Brain microvascular endothelial cell (primary cell): ENCODE data around the gene SLC47A2.
A peak's percentile ranks its signal among the peaks of the same experiment; 100 is the strongest.

Experiments used
- DNase-seq: peaks from one replicate; pipeline ENCODE4 v3.0.0-alpha.2; 2020
- H3K27ac ChIP-seq: fragments of 250-450 bp; sonication (Bioruptor Pico); 2 replicates; pipeline ENCODE4 v1.5.1; 2020; ENCODE audit warnings: mild to moderate bottlenecking, moderate library complexity
- H3K27me3 ChIP-seq: fragments of 250-450 bp; sonication (Bioruptor Pico); replicated peaks from 2 replicates; pipeline ENCODE4 v1.5.1; 2020; ENCODE audit warnings: mild to moderate bottlenecking
- H3K36me3 ChIP-seq: fragments of 250-450 bp; sonication (Bioruptor Pico); replicated peaks from 2 replicates; pipeline ENCODE4 v1.5.1; 2020; ENCODE audit warnings: mild to moderate bottlenecking
- H3K4me3 ChIP-seq: 2 replicates; pipeline ENCODE4 v1.5.1; 2011; ENCODE audit warnings: low read depth, mild to moderate bottlenecking, control low read depth, low read length, moderate library complexity
- in situ Hi-C: cut with HindIII; loops from 2 replicates; pipeline ENCODE4 v1.10.0; 2017; ENCODE audit warnings: low sequenced_read_pairs, low pct_ligation_motif_present
- TF ChIP-seq, protein P1 (sequence below): IDR thresholded peaks from 2 replicates; pipeline ENCODE4 v1.5.1; 2011; ENCODE audit warnings: low read depth, mild to moderate bottlenecking, moderate library complexity, low read length, control low read depth, inconsistent platforms; ENCODE audit errors: missing control alignments

Gene SLC47A2

DNA sequence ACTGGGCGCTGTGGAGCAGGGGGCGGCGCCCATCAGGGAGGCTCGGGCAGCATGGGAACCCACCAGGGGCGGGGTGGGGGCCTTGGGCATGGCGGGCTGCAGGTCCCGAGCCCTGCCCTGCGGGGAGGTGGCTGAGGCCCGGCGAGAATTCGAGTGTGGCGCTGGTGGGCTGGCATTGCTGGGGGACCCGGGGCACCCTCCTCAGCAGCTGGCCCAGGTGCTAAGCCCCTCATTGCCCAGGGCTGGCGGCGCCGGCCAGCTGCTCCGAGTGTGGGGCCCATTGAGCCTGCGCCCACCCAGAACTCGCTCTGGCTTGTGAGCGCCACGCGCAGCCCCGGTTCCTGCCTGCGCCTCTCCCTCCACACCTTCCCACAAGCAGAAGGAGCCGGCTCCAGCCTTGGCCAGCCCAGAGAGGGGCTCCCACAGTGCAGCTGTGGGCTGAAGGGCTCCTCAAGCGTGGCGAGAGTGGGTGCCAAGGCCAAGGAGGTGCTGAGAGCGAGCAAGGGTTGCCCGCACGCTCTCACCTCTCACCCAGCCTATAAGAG is 62.0 kb downstream of the SLC47A2 start:
- TF ChIP-seq, protein P1, sequence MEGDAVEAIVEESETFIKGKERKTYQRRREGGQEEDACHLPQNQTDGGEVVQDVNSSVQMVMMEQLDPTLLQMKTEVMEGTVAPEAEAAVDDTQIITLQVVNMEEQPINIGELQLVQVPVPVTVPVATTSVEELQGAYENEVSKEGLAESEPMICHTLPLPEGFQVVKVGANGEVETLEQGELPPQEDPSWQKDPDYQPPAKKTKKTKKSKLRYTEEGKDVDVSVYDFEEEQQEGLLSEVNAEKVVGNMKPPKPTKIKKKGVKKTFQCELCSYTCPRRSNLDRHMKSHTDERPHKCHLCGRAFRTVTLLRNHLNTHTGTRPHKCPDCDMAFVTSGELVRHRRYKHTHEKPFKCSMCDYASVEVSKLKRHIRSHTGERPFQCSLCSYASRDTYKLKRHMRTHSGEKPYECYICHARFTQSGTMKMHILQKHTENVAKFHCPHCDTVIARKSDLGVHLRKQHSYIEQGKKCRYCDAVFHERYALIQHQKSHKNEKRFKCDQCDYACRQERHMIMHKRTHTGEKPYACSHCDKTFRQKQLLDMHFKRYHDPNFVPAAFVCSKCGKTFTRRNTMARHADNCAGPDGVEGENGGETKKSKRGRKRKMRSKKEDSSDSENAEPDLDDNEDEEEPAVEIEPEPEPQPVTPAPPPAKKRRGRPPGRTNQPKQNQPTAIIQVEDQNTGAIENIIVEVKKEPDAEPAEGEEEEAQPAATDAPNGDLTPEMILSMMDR = no peak
- Histone ChIP-seq H3K27me3 (no peaks in the 10 kb centered on the region), H3K4me3 (no peak overlapping the region), H3K27ac (no peak overlapping the region), H3K36me3 (peaks cover 4% of the 10 kb centered on the region)
- in situ Hi-C loops = no loop called here
- no peak for DNase-seq

DNA sequence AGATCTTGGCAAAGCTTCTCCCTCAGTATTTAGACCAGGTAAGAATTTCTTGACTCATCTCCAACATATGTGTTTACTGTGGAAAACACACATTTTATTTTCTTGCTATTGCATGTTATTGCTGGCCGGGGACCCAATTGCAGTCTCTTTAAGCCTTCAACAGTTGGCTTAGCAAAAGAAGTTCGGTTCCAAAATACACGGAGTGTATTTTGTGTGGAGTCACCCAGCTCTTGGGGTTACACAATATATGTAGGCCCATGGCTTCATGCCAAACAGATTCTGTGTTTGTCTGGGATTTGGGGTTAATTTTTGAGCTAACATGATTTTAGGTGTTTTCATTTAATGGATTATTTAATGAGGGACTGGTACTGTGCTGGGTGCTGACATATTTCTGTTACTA is 63.8 kb downstream of the SLC47A2 start:
- no peak for DNase-seq

GRCh38 chr17:19651451-19652238 is 64.7 kb downstream of the SLC47A2 start:
- Histone ChIP-seq H3K27ac (no peak overlapping the region), H3K27me3 (no peaks in the 10 kb centered on the region), H3K36me3 (peaks cover 4% of the 10 kb centered on the region), H3K4me3 (no peak overlapping the region)
- DNase-seq = no peak
- TF ChIP-seq, protein P1 = no peak
- in situ Hi-C loops = no loop called here

More for the DNA sequence above, 63.8 kb downstream of the SLC47A2 start:
- TF ChIP-seq, protein P1 = no peak
- H3K36me3 ChIP-seq = peaks cover 4% of the 10 kb centered on the region
- no peaks in the 10 kb centered on the region for H3K27me3 ChIP-seq
- in situ Hi-C loops = no loop called here
- no peak overlapping the region for H3K4me3 ChIP-seq
- H3K27ac ChIP-seq = no peak overlapping the region

DNA sequence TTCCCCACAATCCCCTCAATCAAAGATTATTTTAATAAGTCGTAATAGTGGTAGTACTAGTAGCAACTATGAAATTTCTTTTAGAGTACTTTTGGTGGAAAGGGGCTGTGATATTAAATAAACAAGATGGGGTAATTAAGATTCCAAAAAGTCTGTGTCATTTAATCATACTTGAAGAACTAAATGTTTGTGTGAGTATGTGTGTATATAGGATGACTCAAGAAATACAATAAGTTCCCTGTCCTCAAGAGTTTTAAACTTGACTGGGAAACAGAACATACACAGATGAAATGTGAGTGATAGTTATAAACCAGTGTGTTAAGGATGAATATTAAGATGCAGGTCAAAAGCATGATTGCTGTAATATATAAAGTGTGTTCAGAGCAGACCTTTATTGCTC is 65.6 kb downstream of the SLC47A2 start:
- in situ Hi-C loops = no loop called here
- DNase-seq = no peak
- no peak overlapping the region for H3K4me3 ChIP-seq
- H3K27ac ChIP-seq = no peak overlapping the region
- H3K27me3 ChIP-seq = no peaks in the 10 kb centered on the region
- H3K36me3 ChIP-seq = peaks cover 4% of the 10 kb centered on the region
- TF ChIP-seq, protein P1 = no peak

GRCh38 chr17:19649274-19649541 is 67.2 kb downstream of the SLC47A2 start:
- H3K27me3 ChIP-seq = no peaks in the 10 kb centered on the region
- H3K27ac ChIP-seq = peak overlapping the region; percentile 74
- H3K36me3 ChIP-seq = peaks cover 4% of the 10 kb centered on the region
- in situ Hi-C loops = no loop called here
- TF ChIP-seq, protein P1 = no peak
- peak overlapping the region; percentile 79 for H3K4me3 ChIP-seq
- DNase-seq = no peak
